GM18499 (cell line): ENCODE data around the gene SNED1.

Experiments
- ATAC-seq: cut with Tn5 transposase; IDR thresholded peaks from one replicate; pipeline ENCODE4 v1.9.1; 2021; ENCODE audit warnings: moderate number of reproducible peaks; ENCODE audit not compliant: insufficient read depth, unreplicated experiment

The SNED1 gene

DNA sequence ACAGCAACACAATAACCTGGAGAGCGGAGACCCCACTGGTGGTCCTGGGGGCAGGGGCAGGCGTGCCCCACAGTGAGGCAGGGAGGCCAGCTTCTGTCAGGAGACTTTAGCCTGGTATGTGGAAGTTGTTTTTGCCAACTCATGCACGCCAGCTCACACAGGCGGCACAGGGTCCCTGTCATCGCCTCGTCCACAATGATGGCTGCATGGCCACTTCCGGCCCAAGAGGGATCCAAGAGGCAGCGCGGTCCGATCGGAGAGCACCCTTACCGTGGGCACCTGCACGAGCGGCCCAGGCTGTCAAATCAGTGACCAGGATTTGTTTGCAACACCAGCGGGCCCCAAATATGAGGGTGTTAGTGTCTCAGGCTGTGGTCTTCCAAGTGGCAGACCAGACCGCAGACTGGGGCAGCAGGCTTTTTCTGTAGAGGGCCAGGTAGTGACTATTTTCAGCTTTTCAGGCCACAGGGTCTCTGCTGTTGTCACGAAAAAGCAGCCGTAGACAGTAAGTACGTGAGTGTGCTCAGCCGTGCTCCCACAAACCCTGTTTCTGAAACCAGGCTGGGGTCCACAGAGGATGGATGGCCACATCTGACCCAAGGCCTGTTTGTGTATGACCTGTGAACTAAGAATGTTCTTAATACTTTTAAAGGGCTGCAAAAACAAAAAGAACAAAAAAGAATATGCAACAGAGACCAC lies 21.2 kb downstream of the SNED1 start:
- ATAC-seq = no peak

DNA sequence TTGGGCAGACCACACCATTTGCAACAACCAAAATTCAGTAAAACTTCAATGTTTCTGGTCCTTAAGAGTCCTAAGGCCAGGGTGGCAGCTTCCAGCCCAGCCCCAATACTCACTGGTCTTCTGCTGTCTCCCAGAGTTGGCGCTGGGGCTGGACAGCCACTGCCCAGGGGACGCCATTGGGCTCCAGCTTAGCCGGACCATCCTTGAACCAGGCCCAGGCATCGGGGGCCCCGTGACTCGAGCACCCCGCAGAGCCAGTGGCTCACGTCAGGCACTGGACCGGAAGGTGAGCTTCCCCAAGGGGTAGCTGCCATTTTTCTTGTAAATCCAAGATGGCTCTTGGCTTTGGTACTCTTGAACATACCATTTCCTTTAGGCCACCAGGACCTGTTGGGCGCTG lies 21.8 kb downstream of the SNED1 start:
- ATAC-seq = no peak

DNA sequence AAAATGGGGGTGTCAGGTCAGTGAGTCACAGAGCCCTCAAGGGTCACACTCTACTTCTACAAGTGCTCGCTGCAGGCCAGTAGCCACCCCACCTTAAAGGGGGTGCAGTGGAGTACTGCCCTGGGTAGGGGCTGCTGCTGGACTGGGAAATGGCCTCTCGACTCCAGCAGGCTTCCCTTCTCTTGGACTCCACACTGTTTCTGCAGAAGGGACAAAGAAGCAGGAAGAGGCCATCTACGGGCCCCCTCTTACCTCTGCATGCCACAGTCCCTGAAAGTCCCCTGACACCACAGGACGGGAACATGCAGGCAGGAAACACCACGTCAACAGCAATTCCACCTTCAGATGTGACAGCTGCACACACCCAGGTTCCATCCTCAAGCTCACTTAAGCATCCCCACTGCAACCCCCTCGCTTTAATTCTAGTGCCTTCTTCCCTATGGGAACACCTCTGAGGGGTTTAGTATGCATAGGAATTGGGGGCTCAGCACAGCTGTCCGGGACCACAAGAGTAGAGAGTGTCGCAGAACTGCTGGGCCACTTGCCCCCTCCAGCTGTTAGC lies 22.3 kb downstream of the SNED1 start:
- no peak for ATAC-seq

DNA sequence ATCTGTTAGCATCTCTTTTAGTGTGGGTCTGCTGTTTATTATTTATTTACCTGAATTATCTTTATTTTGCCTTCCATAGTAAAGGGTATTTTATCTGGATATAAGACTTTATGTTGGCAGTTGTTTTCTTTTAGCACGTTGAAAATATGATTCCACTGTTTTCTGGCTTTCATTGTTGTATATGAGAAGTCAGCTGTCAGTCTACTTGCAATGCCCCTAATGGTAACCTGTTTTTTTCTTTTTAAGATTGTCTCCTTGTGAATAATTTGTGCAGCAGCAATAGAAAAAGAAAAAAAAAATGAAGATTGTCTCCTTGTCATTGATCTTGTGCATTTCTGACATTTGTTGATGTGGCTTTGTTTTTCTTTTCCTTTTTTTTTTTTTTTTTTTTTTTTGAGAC lies 27.2 kb downstream of the SNED1 start:
- ATAC-seq = no peak

DNA sequence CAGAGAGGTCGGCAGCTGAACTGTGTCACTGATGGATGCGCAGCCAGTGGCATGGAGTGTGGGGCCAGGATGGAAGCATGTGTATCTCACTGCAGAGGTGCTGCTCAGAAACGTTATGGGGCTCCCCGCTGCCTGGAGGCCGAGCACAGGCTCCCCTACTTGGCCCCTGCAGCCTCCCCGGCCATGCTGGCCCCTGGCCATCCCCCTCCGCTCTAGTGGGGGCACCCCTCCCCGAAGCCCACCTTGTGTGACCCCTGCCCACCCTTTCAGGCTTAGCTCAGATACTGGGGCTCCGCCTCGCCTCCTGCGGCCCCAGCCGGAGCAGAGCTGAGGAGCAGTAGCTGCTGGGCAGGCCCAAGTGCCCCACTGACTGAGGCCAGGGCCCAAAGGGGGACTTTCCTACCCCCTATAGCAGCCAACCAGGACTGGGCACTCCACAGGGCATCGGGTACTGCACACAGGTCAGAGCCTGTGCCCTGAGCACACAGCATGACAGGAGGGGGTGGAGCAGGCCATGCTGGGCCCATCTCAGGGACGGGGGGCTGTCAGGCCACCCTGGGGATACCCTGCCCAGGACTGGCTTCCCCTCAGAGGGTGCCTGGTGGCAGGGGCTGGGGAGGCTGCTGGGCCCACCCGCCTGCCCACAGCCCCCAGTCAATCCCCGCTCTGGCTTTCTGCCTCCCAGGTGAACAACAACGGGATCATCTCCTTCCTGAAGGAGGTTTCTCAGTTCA lies 31.3 kb downstream of the SNED1 start:
- no peak for ATAC-seq

DNA sequence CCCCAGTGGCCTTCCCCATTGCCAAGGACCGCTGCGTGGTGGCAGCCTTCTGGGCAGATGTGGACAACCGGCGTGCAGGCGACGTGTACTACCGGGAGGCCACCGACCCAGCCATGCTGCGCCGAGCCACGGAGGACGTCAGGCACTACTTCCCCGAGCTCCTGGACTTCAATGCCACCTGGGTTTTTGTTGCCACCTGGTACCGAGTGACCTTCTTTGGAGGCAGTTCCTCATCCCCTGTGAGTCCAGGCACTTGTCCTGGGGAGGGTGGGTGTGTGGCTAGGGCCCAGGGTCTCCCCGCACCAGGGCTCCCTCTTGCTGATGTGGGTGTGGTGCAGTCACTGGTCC lies 31.9 kb downstream of the SNED1 start:
- ATAC-seq = no peak

DNA sequence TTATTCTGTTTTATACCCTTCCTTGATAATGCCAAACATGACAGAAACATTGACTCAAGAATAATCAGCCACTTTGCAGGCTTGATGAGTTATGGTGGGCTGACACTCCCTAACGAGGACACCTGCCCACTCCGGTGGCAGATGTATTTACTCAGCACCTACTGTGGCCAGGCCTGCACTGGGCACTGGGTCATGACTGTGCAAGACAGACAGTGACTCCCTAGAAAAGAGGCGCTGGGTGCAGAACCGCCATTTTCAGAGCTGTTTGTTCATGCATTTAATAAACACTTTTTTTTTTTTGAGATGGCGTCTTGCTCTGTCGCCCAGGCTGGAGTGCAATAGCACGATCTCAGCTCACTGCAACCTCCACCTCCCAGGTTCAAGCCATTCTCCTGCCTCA lies 32.5 kb downstream of the SNED1 start:
- no peak for ATAC-seq

DNA sequence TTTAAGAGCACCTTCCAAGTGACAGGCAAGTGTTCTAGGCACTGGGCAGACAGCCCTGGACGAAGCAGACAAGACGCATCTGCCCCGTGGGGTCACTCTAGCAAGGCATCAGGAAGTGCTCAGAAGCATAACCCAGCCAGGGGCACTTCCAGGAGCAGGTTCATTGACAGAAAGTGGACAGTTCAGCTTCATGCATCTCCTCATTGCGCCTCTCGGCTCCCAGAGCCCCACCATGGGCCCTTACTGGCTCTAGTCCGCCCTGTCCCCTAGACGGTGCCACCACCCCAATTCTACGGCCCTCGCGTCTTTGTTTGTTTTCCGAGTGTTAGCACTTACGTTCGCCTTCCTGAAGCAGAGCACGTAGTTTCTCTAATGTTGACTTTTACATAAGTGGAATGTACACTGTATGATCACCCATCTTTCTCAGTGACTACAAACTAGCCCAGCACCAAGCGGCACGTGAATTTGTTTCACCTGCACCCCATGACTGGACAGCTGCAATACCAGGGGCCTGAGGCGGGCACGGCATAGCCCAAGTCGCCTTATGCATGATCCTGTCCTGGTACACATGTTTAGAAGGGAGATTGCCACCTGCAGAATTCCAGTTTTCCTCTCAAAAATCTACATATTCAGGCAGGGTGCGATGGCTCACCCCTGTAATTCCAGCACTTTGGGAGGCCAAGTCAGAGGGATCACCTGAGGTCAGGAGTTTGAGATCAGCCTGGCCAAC lies 33.2 kb downstream of the SNED1 start:
- no peak for ATAC-seq

DNA sequence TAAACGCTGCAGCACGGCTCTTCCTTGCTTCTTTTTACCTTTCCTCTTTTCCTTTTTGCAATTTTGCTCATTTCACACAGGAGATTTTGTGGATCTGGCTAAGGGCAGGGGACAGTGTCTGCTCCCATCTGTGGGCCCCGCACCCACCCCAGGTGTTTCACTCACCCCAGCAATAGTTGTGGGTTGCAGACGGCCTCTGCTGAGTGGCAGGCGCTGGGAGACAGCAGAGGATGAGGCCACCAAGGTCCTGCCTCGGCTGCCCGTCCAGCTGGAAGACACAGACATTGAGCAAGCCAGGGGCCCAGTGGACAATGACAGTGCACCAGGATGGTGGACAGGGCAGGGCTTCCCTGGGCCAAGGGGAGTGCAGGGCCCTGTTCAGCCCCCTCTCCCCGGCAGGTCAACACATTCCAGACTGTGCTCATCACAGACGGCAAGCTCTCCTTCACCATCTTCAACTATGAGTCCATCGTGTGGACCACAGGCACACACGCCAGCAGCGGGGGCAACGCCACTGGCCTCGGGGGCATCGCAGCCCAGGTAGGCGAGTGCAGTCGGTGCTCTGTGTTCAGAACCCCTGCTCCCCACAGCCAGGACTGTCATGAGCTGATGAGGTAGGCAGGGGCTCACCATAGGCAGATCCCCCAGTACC lies 35.0 kb downstream of the SNED1 start:
- ATAC-seq = no peak

DNA sequence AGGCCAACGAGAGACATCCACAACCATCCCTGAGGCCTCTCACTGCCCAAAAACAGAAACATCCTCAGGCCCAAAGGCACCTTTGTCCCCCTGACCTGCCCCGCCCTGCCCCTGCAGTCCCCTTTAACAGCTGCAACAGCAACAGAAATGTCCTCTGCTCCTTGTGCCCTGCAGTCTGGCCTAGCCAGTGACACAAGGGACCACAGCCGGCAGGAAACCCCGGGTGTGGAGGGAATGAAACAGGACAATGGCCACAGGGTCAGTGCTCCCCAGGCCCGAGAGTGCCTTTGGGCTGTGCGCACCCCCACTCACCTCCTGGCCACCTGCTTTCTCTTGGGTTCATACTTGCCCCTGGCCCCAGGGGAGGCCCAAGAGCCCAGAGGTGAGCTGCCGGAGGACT lies 35.6 kb downstream of the SNED1 start:
- ATAC-seq = no peak

DNA sequence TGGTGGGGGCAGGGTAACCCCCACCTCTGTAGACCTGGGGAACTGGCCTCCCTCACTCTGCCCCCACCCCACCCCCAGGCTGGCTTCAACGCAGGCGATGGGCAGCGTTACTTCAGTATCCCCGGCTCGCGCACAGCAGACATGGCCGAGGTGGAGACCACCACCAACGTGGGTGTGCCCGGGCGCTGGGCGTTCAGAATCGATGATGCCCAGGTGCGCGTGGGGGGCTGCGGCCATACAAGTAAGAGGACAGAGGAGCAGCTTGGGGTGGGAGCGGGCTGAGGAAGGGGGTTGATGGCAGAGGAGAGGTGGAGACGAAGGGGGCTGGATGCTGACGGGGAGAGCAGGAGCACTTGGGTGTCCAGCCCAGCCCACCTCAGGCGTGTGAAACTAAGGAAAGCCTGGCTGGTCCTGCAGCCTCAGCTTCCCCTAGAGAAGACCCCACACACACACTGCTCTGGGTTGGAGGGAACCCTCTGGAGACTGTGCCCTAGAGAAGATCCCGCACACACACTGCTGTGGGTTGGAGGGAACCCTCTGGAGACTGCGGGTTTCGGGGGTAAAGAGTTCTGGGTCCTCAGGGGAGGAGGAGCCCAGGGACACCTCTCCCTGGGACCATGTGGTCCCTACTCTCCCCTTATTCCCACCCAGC lies 36.2 kb downstream of the SNED1 start:
- no peak for ATAC-seq

DNA sequence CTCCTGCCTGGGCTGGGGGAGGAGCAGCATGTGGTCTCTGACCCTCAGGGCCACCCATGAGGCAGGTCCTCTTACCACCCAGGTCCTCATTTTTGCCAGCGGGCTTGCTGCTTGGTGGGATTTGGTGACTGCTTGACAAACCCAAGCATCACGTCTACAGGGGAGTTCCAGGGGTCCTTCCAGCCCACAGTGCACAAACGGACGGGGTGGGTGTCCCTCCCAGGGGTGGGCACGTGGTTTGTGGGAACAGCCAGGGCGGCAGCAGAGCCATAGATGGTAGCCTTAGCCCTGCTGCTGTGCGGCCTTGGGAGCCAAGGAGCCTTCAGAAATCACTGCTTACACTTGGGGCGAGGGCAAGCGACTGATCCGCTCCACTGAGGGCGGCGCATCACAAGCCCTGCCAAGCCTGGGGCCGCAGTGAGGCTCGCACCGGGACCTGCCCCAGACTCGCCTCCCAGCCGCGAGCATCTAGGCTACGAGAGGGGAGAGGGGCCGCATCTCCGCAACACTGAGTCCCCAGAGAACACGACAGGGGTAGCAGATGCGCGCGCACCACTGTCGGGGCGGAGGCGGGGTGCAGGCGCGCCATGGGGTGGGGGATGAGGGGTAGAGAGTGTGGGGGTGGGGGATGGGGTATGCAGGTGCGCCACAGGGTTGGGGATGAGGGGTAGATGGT lies 36.9 kb downstream of the SNED1 start:
- ATAC-seq = no peak

DNA sequence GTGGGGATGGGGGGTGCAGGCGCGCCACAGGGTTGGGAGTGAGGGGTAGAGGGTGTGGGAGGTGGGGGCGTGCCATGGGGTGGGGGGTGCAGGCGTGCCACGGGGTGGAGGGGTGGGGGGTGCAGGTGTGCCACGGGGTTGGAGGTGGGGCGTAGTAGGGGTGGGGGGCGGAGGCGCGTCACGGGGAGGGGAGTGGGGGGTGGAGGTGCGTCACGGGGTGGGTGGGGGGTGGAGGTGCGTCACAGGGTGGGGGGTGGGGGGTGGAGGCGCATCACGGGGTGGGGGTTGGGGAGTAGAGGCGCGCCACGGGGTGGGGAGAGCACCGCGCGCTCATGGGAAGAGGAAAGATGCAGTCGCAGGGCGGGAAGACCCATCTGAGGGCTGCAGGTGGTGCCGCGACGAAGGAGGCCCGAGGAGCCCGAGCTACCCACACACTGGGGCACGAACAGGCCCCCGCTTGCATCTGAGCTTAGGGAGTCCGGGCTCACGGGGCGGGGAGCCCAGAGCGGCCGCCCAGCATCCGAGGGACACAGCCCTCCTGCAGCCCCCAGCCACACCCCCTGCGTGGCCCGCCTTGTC lies 37.5 kb downstream of the SNED1 start:
- no peak for ATAC-seq

DNA sequence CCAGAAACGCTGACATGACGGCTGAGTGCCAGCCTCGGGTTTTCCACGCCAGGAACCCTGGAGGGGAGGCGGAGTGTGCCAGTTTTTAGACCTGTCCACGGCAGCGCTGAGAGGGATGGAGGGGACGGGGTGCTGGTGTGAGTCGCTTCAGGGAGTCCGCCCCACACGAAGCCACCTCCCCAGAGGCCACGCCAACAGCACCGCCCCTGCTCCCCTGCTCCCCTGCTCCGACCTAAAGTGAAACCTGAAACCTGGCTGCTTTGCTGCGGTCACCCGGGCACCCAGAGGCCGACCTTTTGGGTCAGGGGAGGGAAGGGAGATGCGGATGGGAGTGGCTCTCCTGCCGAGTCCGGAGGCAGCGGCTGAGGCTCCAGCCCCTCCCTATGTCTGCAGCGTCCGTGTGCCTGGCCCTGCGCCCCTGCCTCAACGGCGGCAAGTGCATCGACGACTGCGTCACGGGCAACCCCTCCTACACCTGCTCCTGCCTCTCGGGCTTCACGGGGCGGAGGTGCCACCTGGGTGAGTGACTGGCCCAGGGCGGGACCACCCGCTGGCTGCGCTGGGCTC lies 38.1 kb downstream of the SNED1 start:
- ATAC-seq = peak; percentile 48

DNA sequence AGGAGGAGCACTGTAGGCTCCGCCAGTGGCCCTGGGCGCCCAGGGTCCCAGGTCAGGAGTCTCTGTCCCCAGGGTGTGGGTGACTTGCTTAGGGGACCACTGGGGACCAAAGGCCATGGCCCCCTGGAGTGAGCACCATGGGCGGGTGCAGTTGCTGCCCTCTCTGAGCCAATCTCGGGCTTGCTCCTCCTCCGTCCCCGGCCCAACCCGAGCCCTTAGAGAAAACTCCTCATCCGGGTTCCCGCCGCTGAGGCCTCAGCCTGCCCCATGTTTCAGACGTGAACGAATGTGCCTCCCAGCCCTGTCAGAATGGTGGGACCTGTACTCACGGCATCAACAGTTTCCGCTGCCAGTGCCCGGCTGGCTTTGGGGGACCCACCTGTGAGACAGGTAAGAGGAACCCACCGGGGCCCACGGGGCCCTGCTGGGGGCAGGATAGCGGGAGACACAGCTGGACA lies 38.6 kb downstream of the SNED1 start:
- no peak for ATAC-seq

DNA sequence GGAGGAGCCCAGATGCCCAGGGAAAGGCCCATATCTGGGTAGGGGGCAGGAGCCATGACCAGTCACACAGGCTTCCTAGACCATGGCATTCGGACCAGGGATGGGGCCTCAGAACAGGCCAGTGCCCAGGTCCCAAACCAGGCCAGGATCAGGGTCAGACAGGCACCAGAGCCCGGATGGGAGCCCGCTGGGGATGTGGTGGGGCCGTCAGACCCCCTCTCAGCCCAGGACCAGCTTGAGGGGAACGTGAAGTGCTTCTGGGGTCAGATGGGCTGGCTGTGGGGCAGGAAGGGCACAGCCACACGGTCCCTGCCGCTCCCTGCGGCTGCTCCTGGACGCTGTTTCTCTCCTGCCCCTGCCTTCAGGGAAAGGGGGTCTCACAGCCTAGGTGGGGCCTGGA lies 39.1 kb downstream of the SNED1 start:
- no peak for ATAC-seq

DNA sequence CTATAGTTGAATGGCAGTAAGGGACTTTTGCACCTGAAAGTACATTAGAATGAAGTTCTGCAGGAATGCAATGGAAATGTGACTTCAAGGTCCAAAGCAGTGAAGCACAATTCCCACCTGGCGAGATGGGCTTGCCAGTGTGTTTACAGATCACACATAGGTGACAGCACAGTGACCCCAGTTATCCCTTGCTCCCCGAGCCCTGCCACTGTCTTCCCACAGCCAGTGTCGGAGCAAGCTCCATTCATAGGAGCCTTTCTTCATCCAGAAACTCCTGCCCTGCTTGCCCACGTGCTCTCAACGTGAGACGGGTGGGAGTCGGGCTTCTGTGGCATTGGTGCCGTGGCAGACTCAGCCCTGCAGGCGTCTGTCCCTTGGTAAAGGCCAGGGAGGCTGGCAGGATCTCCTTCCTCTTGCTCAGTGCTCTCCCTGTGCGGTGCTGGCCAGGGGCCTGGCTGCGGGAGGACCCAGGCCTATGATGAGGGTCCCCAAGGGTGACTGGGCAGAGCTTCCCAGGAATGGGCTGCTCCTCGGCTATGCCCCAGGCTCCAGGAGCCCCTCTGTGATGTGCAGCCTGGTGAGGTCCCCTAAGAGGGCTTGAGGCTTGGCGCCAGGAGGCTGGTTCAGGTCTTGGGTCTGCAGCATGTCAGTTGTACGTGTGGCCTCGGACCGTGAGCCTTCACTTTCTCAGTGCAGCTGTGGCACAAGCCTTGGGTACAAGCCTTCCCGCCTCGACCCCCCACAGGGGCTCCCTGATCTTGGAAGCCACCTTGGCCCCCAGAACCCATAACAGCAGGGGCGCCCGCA lies 40.2 kb downstream of the SNED1 start:
- ATAC-seq = no peak

DNA sequence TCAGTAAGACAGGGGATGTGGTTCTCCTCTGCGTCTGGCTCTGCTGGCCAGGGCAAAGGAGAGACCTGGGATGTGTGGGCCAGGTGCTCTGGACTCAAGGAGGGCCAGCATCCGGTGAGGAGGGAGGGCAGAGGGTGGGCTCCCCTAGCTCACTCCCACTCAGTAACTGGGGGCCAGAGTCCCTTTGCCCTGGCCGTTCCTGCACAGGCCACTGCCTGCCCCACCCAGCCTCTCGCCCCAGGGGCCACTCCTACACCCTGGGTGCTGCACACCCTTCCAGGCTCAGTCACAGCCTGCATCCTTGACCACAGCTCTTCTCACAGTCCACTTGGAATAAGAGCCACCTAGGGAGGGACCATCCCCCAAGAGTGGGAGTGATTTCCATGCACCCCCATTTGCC lies 41.0 kb downstream of the SNED1 start:
- no peak for ATAC-seq
